NB4 (cell line): Measurements from ENCODE around the gene AGBL5.

ENCODE experiments used
- POLR2A ChIP-seq: IDR thresholded peaks from 2 replicates; pipeline ENCODE4 v1.6.1; 2011; ENCODE audit warnings: mild to moderate bottlenecking; ENCODE audit not compliant: insufficient read length; ENCODE audit errors: extremely low read depth
- TF ChIP-seq, protein P1 (sequence below): IDR thresholded peaks from 2 replicates; pipeline ENCODE4 v1.6.1; 2011; ENCODE audit warnings: low read depth, low read length
- TF ChIP-seq, protein P2 (sequence below): IDR thresholded peaks from one replicate; pipeline ENCODE4 v1.5.1; 2012; ENCODE audit warnings: low read depth, low read length

DNA sequence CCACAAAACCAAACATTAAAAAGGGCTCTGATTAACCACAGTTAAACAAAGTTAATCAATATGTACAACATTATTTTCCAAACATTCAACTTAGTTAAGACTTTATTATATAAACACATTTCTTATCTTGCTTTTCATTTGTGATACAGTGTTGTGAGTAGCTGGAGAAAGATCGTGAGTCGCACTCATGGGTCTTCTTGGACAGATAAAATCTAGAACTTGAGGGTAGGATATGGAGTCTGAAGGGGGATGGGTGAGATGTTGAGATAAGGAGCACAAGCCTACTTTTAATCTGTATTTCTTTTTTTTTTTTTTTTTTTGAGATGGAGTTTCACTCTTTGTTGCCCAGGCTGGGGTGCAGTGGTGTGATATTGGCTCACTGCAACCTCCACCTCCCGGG, 41.3 kb upstream of the AGBL5 start:
- TF ChIP-seq, protein P1, sequence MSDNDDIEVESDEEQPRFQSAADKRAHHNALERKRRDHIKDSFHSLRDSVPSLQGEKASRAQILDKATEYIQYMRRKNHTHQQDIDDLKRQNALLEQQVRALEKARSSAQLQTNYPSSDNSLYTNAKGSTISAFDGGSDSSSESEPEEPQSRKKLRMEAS, result no peak
- TF ChIP-seq, protein P2, sequence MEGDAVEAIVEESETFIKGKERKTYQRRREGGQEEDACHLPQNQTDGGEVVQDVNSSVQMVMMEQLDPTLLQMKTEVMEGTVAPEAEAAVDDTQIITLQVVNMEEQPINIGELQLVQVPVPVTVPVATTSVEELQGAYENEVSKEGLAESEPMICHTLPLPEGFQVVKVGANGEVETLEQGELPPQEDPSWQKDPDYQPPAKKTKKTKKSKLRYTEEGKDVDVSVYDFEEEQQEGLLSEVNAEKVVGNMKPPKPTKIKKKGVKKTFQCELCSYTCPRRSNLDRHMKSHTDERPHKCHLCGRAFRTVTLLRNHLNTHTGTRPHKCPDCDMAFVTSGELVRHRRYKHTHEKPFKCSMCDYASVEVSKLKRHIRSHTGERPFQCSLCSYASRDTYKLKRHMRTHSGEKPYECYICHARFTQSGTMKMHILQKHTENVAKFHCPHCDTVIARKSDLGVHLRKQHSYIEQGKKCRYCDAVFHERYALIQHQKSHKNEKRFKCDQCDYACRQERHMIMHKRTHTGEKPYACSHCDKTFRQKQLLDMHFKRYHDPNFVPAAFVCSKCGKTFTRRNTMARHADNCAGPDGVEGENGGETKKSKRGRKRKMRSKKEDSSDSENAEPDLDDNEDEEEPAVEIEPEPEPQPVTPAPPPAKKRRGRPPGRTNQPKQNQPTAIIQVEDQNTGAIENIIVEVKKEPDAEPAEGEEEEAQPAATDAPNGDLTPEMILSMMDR, result no peak
- TF ChIP-seq POLR2A, result no peak
